ENCODE measurements around the gene ARMH2. TPM values are rescaled to one million over a fixed set of nuclear protein-coding genes. Genes with fewer than 3 reads are reported as not detected.

ARMH2 gene
- not detected in 2 replicates for total RNA-seq

DNA sequence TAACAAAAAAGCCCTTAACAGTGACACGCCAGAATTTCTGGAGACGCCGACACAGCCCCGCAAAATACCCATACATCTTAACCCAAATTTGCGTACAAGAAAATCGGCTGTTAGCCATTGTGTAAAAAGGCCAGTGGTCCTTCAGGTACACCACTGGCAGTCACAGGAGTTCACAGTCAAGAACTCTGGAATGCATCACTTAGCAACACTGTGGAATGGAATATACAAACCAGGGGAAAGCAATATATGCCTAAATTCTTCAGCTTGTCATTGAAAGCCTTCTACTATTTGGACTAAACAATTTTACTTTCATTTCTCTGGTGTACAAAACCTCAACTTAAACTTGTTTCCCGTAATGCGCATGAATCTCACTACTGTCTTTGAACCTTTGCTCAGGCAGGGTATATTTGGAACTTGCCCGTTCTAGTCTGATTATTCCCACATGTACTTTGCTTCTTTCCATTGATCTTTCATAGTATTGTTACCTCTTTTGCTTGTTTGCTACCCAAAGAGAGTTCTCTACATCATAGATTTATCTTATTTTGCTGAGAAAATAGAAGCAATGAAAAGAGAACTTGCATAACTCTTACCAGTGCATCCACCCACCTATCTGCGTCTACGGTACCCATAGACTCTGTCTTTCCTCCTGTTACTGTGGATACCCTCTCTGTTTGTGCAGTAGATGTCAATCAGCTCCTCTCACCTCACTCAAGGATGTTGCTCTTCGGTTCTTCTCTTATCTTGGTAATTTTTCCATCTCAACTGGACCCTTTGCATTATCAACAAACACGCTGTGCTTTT lies at the start of gene ARMH2:
ARMH2 (minus strand) TSS at position 178 of the 801 bp plus-strand sequence; CDS start at position 118, 60 bp downstream.

DNA sequence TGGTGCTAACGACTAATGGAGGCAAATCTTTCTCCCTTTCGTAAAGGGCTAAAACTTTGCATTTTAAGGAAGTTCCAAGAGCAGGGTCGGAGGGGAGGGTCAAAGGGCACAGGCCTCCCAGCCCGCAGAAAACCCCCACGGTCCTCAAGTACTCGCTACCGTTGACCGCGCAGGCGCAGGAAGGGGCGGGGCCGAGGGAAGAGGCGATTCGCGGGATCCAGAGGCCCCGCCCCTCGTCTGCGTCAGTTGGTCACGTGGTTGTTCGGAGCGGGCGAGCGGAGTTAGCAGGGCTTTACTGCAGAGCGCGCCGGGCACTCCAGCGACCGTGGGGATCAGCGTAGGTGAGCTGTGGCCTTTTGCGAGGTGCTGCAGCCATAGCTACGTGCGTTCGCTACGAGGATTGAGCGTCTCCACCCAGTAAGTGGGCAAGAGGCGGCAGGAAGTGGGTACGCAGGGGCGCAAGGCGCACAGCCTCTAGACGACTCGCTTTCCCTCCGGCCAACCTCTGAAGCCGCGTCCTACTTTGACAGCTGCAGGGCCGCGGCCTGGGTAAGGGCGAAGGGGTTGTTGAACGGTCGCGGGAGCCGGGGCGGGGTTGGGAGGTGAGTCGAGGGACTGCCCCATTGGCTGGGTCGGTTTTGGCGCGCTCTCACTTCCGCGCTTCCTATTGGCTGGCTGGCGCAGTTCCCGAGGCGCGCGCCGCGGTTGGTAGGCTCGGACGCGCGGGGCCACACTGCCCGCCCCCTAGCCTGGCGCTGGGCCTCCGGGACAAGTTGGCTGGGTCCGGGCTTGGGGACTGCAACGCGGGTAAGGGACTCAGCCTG lies 23.8 kb downstream of the ARMH2 start, which contains the start of gene GMNN:
GMNN (plus strand) TSS at position 242 of the 824 bp plus-strand sequence. CDS start 2,310 bp downstream, outside the sequence.

Other genes with a start within 250 kb of the ARMH2 start
- under 0.01 TPM in 1 of 2 replicates, not detected in the other for gene KIAA0319, start 152.7 kb downstream of the ARMH2 start, total RNA-seq
- gene TDP2, start 132.0 kb downstream of the ARMH2 start, total RNA-seq, result 26.5 and 29.5 TPM in 2 replicates
- 5.4 and 6.7 TPM in 2 replicates for gene ACOT13, start 131.8 kb downstream of the ARMH2 start, total RNA-seq
- 87.9 and 119 TPM in 2 replicates for gene C6orf62, start 79.8 kb downstream of the ARMH2 start, total RNA-seq
- gene GMNN, start 24.0 kb downstream of the ARMH2 start, total RNA-seq, result 14.7 and 46.0 TPM in 2 replicates
- 0.19 and 1.1 TPM in 2 replicates for gene RIPOR2, start 137.0 kb upstream of the ARMH2 start, total RNA-seq

Measured in regular cardiac myocyte (primary cell).